SH-SY5Y (cell line): ENCODE data around the gene MAPK8IP1.

Experiments used
- GATA2 ChIP-seq: IDR thresholded peaks from 2 replicates; pipeline ENCODE4 v1.6.1; 2011; ENCODE audit warnings: mild to moderate bottlenecking, low read depth, low read length
- GATA3 ChIP-seq: IDR thresholded peaks from 2 replicates; pipeline ENCODE4 v1.6.1; 2011; ENCODE audit warnings: low read depth, mild to moderate bottlenecking, low read length, moderate library complexity

- TF ChIP-seq GATA2 (no peak), GATA3 (no peak)
Observed at GRCh38 chr11:45850446-45850845, 35.0 kb upstream of the MAPK8IP1 start.
